GM12878 (cell line): Measurements from ENCODE around the gene FCHSD2. TPM values are rescaled to one million over a fixed set of nuclear protein-coding genes. Genes with fewer than 3 reads are reported as not detected.

Source experiments
- ATAC-seq: fragments of 200-7000 bp; cut with Tn5 transposase; 3 replicates; pipeline ENCODE4 v1.9.1; 2020; ENCODE audit warnings: mild to moderate bottlenecking, moderate library complexity
- BruUV-seq: library from RNA; stranded (reverse); fragments of 400-500 nt; replicated peaks from 2 replicates; lab custom pipeline; 2021; lab: Mats Ljungman, UMichigan
- CTCF ChIA-PET: fragments of 300-600 bp; sonication (Branson Sonifier 250); formaldehyde crosslinking; extraction: SDS; loops from one replicate; lab custom pipeline; 2021; ENCODE audit warnings: inconsistent platforms; lab: Yijun Ruan, JAX
- POLR2A ChIA-PET: fragments of 350-600 bp; formaldehyde crosslinking; extraction: SDS; loops from one replicate; lab custom pipeline; 2021; ENCODE audit warnings: inconsistent platforms; lab: Charles Lee
- RAD21 ChIA-PET: fragments of 300-600 bp; sonication (Branson Sonifier 250); formaldehyde crosslinking; loops from one replicate; lab custom pipeline; 2023; ENCODE audit warnings: antibody characterized with exemption; ENCODE audit not compliant: unreplicated experiment; lab: Charles Lee
- SMC1A ChIA-PET: fragments of 300-600 bp; sonication (Branson Sonifier 250); formaldehyde crosslinking; loops from one replicate; lab custom pipeline; 2023; ENCODE audit not compliant: unreplicated experiment, uncharacterized antibody; lab: Charles Lee
- DNase-seq: peaks from one replicate; pipeline ENCODE4 v3.0.0-alpha.2; 2011; ENCODE audit warnings: low read depth, low spot score
- FAIRE-seq: peaks from 3 replicates; lab custom pipeline; 2011; peaks lifted over from hg19 to GRCh38; lab: Jason Lieb, UNC
- H2AFZ ChIP-seq: 2 replicates; pipeline ENCODE4 v1.6.0; 2011; ENCODE audit warnings: low read depth, low read length, control low read depth; ENCODE audit not compliant: control insufficient read depth
- H3K27ac ChIP-seq: 2 replicates; pipeline ENCODE4 v1.5.1; 2011; ENCODE audit warnings: control low read depth; ENCODE audit not compliant: control insufficient read depth, insufficient read depth
- H3K27me3 ChIP-seq, 2 experiments: replicated peaks in 1 of 2; 2 replicates each; pipeline versions ENCODE4 v1.6.0 to v1.6.1; 2011; ENCODE audit warnings: low read length in 1 of 2; ENCODE audit not compliant: control insufficient read depth in 2 of 2, insufficient read depth in 2 of 2
- H3K36me3 ChIP-seq, 2 experiments: 2 replicates each; pipeline ENCODE4 v1.5.1; 2011; ENCODE audit warnings: low read length in 1 of 2; ENCODE audit not compliant: control insufficient read depth in 2 of 2, insufficient read depth in 2 of 2
- H3K4me1 ChIP-seq: 2 replicates; pipeline ENCODE4 v1.6.1; 2011; ENCODE audit warnings: mild to moderate bottlenecking, low read length, moderate library complexity, mixed read lengths; ENCODE audit not compliant: control insufficient read depth, insufficient read depth
- H3K4me2 ChIP-seq: 2 replicates; pipeline ENCODE4 v1.6.0; 2011; ENCODE audit warnings: control low read depth; ENCODE audit not compliant: control insufficient read depth, insufficient read depth
- H3K4me3 ChIP-seq: fragments of 200-600 bp; sonication (generic); 2 replicates; pipeline ENCODE4 v1.5.1; 2016
- H3K79me2 ChIP-seq: 2 replicates; pipeline ENCODE4 v1.6.0; 2011; ENCODE audit warnings: low read length; ENCODE audit not compliant: control insufficient read depth, insufficient read depth
- H3K9ac ChIP-seq: 2 replicates; pipeline ENCODE4 v1.8.0; 2011; ENCODE audit warnings: low read length, control low read depth, mixed read lengths; ENCODE audit not compliant: control insufficient read depth, insufficient read depth
- H3K9me3 ChIP-seq: replicated peaks from 3 replicates; pipeline ENCODE4 v1.5.1; 2011; ENCODE audit warnings: mild to moderate bottlenecking, low read length; ENCODE audit not compliant: control insufficient read depth, insufficient read depth
- H4K20me1 ChIP-seq: 2 replicates; pipeline ENCODE4 v1.6.0; 2011; ENCODE audit not compliant: control insufficient read depth, insufficient read depth
- ATF7 ChIP-seq: fragments of 450-650 bp; IDR thresholded peaks from 2 replicates; pipeline ENCODE4 v1.6.1; 2016; ENCODE audit warnings: low read depth, mild to moderate bottlenecking
- EED ChIP-seq: sonication (generic); IDR thresholded peaks from 2 replicates; pipeline ENCODE4 v1.6.1; 2016; ENCODE audit warnings: antibody characterized with exemption, low read depth
- IKZF1 ChIP-seq: fragments of 450-650 bp; conservative IDR thresholded peaks from 2 replicates; pipeline ENCODE4 v1.6.1; 2017; ENCODE audit warnings: antibody characterized with exemption, mild to moderate bottlenecking
- LARP7 ChIP-seq: fragments of 450-650 bp; IDR thresholded peaks from 2 replicates; pipeline ENCODE4 v1.6.1; 2017; ENCODE audit warnings: mild to moderate bottlenecking
- RAD21 ChIP-seq: IDR thresholded peaks from 2 replicates; pipeline ENCODE4 v1.6.1; 2011; ENCODE audit warnings: mild to moderate bottlenecking, low read depth, low read length, moderate library complexity; ENCODE audit not compliant: insufficient read depth
- RAD51 ChIP-seq: fragments of 450-650 bp; IDR thresholded peaks from 2 replicates; pipeline ENCODE4 v1.6.1; 2016; ENCODE audit warnings: moderate library complexity, mild to moderate bottlenecking, inconsistent platforms
- STAT3 ChIP-seq: IDR thresholded peaks from 2 replicates; pipeline ENCODE4 v1.6.1; 2011; ENCODE audit warnings: low read depth, low read length, improper control_type of control experiment
- TARDBP ChIP-seq: IDR thresholded peaks from 2 replicates; pipeline ENCODE4 v1.6.1; 2016; ENCODE audit warnings: borderline replicate concordance
- ZBED1 ChIP-seq: IDR thresholded peaks from 2 replicates; pipeline ENCODE4 v1.6.1; 2016; ENCODE audit warnings: borderline replicate concordance
- ZNF622 ChIP-seq: fragments of 450-650 bp; IDR thresholded peaks from 2 replicates; pipeline ENCODE4 v1.6.1; 2017; ENCODE audit warnings: mild to moderate bottlenecking, inconsistent platforms
- ZZZ3 ChIP-seq: IDR thresholded peaks from 2 replicates; pipeline ENCODE4 v1.6.1; 2011; ENCODE audit warnings: low read depth; ENCODE audit not compliant: control insufficient read depth, insufficient read length
- WGBS: methylation state at CpG from one replicate; pipeline ENCODE4 v1.1.6; 2016; ENCODE audit warnings: low lambda C conversion rate; ENCODE audit not compliant: insufficient replicate concordance, insufficient coverage; ENCODE audit errors: missing lambda C conversion rate; 5-methylcytosine and 5-hydroxymethylcytosine counted together
- in situ Hi-C: fragments of 300-500 bp; cut with MboI; formaldehyde crosslinking; loops from 9 replicates; pipeline ENCODE4 v1.14.3; 2018; ENCODE audit warnings: mixed read lengths
- intact Hi-C: fragments of 100-400 bp; cut with micrococcal nuclease; formaldehyde crosslinking; loops from one replicate; pipeline ENCODE4 v1.14.2; 2022; ENCODE audit not compliant: unreplicated experiment
- polyA plus RNA-seq, 11 experiments: library from polyadenylated mRNA; depleted of rRNA in 4 of 11; unstranded in 6 of 11; stranded (reverse) in 5 of 11; fragments of >200 nt; fragmentation: Nextera tagmentation in 4 of 11; fragmentation: Illumina TruSeq in 1 of 11; extraction: Ambion mirVana in 4 of 11; extraction: Trizol in 1 of 11; gene quantifications; 1 replicate in 1 of 11; 2 replicates in 10 of 11; pipeline versions ENCODE4 v1.2.1 to v1.2.3, GENCODE V29; 2011 to 2016; ENCODE audit warnings: inconsistent platforms in 2 of 11, missing spikeins in 2 of 11, low read depth in 1 of 11
- total RNA-seq, 4 experiments: library from RNA; depleted of rRNA in 3 of 4; stranded (reverse); fragments of >200 nt in 3 of 4; fragmentation: Illumina TruSeq in 1 of 4; extraction: Trizol in 1 of 4; gene quantifications; 2 replicates each; pipeline versions ENCODE4 v1.2.1 to v1.2.3, GENCODE V29; 2013 to 2021

FCHSD2 gene
- total and polyA plus RNA-seq, 10 of the 15 experiments (the other 5 are each of a cell fraction or from before 2014, with no cell fraction given) = 13.2 to 89.8 (median 47.8) TPM

GRCh38 chr11:73048446-73048845, 93.7 kb downstream of the FCHSD2 start:
- POLR2A ChIA-PET = interaction anchor here (0.8 to 1.9 kb wide), 4 partner anchors 9 to 110 kb away, joined by 3 to 10 read pairs (median 4); no protein-coding TSS in a partner anchor
- H3K79me2 ChIP-seq = peaks cover 77% of the 10 kb centered on the region
- in situ Hi-C loops = no loop called here

More at GRCh38 chr11:73048446-73048845, 93.7 kb downstream of the FCHSD2 start:
- ATAC-seq = peak; percentile 19
- ChIA-PET CTCF (interaction anchor here (0.9 to 3.8 kb wide), 7 partner anchors 28 to 129 kb away, joined by 3 to 15 read pairs (median 4); no protein-coding TSS in a partner anchor), RAD21 (interaction anchor here (0.8 to 2.3 kb wide), 9 partner anchors 10 to 115 kb away, joined by 3 to 8 read pairs (median 6); partner anchors contain the start of gene FCHSD2), SMC1A (interaction anchor here (0.7 to 2.5 kb wide), 25 partner anchors 9 to 930 kb away, joined by 3 to 13 read pairs (median 4); partner anchors contain the start of gene FCHSD2)
- Histone ChIP-seq H3K36me3 (peaks cover 0 to 6% of the 10 kb centered on the region in 2 experiments; a peak in 3 of 4 replicates), H3K4me1 (peaks cover 44% of the 10 kb centered on the region), H3K27me3 (no peaks in the 10 kb centered on the region), H4K20me1 (no peaks in the 10 kb centered on the region), H3K9me3 (peaks cover 7% of the 10 kb centered on the region), H2AFZ (peak overlapping the region; percentile 31; the same call in 1 of the 2 replicates)
- no peak for FAIRE-seq
- WGBS = 23% methylated on average over 3 of the region's 3 CpGs
- intact Hi-C loops = no loop called here
- TSS peak; percentile 8 for BruUV-seq
- 0 out of 2 replicates have a peak, but pooled peaks have one; percentile 6 for TF ChIP-seq EED
- no peak for TF ChIP-seq RAD51
- no peak for TF ChIP-seq STAT3
- TF ChIP-seq IKZF1 = 0 out of 2 replicates have a peak, but pooled peaks have one; percentile 10
- no peak for TF ChIP-seq ZNF622
- no peak for TF ChIP-seq RAD21
- no peak for TF ChIP-seq ZZZ3
- no peak for TF ChIP-seq LARP7
- no peak for TF ChIP-seq ATF7
- no peak for TF ChIP-seq ZBED1
- TF ChIP-seq TARDBP = no peak
- TF ChIP-seq, all 136 proteins: peak for 2
- Histone ChIP-seq H3K4me3 (peak overlapping the region; percentile 40; the same call in 1 of the 2 replicates), H3K9ac (peak overlapping the region; percentile 69), H3K27ac (peak overlapping the region; percentile 95), H3K4me2 (peak overlapping the region; percentile 98)
- no peak for DNase-seq
